Right atrium auricular region (tissue), 2 donors: ENCODE measurements around the gene ZNF628. TPM values are rescaled to one million over a fixed set of nuclear protein-coding genes. Genes with fewer than 3 reads are reported as not detected.

ENCODE experiments used
- DNase-seq: peaks from one replicate; pipeline ENCODE4 v3.0.0-alpha.2; 2019; ENCODE audit warnings: low spot score
- H3K27ac ChIP-seq, 2 donors: fragments of 200-600 bp; sonication (generic); 1 replicate in 1 of 2; 2 replicates in 1 of 2; pipeline ENCODE4 v1.5.1; 2016 to 2019
- H3K27me3 ChIP-seq, 2 donors: fragments of 200-600 bp; sonication (generic); one replicate each; pipeline versions ENCODE4 v1.5.1 to v1.6.0; 2017 to 2019
- H3K36me3 ChIP-seq: fragments of 200-600 bp; sonication (generic); one replicate; pipeline ENCODE4 v1.5.1; 2016
- H3K4me1 ChIP-seq, 2 donors: fragments of 200-600 bp; sonication (generic); one replicate each; pipeline versions ENCODE4 v1.5.1 to v1.6.0; 2017 to 2019
- H3K4me3 ChIP-seq, 2 donors: fragments of 200-600 bp; sonication (generic); 1 replicate in 1 of 2; 2 replicates in 1 of 2; pipeline ENCODE4 v1.5.1; 2017 to 2019; ENCODE audit warnings: mild to moderate bottlenecking in 1 of 2, moderate library complexity in 1 of 2
- H3K9me3 ChIP-seq, 2 donors: fragments of 200-600 bp; sonication (generic); one replicate each; pipeline ENCODE4 v1.5.1; 2019
- CTCF ChIP-seq, 2 donors: fragments of 200-600 bp; sonication (generic); IDR thresholded peaks; one replicate each; pipeline ENCODE4 v1.5.1; 2019; ENCODE audit warnings: antibody characterized with exemption in 2 of 2
- total RNA-seq, 2 donors: library from RNA; depleted of rRNA; stranded (reverse); fragments of >200 nt; gene quantifications; one replicate each; pipeline ENCODE4 v1.1.0, GENCODE V29; 2016

ZNF628 gene
- 10 to 100 TPM in 1 of 2 donors, 1 to 10 TPM in 1; 5.6 to 13.2 TPM for total RNA-seq

DNA sequence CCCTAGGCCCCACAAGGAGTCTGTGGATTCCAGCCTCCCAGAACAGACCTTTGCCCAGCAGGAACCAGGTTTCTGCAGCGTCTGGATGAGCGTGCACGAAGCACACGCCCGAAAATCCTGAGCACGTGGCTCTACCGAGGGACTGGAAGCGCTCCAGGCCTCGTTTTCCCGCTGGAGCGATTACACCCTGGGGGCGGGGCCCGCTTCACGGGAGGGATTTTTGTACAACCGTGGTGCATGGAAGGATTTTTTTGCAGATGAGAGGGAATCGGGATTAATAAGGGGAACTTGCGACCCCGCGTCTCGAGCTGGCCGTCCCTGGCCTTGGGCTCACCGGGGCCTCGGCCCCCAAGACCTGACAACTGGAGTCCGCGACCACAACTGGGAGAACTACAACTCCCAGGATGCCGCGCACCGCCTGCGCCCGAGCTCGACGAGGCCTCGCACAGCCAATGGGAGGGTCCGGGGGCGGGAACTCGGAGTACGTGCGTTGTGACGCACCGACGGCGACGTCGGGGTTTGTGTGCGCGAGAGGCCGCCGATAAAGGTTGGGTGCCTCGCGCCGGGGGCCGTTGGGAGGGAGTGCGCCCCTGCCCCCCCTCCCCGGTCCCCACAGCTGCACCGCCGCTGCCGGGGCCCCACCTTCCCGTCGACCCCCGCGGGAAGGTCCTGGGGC is at the start of gene ZNF628:
Gene ZNF628 (plus strand): TSS at position 518 of the 676 bp plus-strand sequence. CDS start 3,294 bp downstream, outside the sequence.
- peak; percentile 99 for DNase-seq
- Histone ChIP-seq H3K4me3 (peak within 1 kb of the TSS; percentile 66 to 76), H3K27ac (peak within 1 kb of the TSS; percentile 98), H3K4me1 (peaks cover 0 to 31% of the 10 kb centered on the region in 2 donors), H3K27me3 (no peaks in the 10 kb centered on the region), H3K9me3 (no peaks in the 10 kb centered on the region), H3K36me3 (no peaks in the 10 kb centered on the region)
- no peak for TF ChIP-seq CTCF (IDR thresholded peaks at IDR 0.05)

DNA sequence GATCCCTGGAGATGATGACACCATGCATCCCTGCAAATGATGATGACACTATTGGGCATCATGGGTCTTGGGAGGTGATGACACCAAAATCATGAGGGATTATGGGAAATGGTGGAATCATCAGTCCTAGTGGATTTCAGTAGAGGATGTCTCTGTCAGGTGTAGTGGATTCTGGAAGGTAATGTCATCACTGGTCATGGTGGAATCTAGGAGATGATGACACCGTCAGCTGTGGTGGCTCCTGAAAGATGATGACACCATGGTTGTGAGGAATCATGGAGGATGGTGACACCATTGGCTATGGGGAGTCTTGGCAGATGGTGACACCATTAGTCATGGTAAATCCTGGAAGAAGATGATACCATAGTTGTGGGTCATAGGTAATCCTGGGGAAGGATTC is 45.2 kb upstream of the ZNF628 start:
- Histone ChIP-seq H3K4me1 (no peaks in the 10 kb centered on the region), H3K9me3 (no peaks in the 10 kb centered on the region), H3K4me3 (no peak overlapping the region), H3K27ac (no peak overlapping the region), H3K27me3 (peaks cover 0 to 16% of the 10 kb centered on the region in 2 donors), H3K36me3 (no peaks in the 10 kb centered on the region)
- no peak for DNase-seq
- TF ChIP-seq CTCF (IDR thresholded peaks at IDR 0.05), result no peak

- no peak for TF ChIP-seq CTCF (IDR thresholded peaks at IDR 0.05)
- H3K4me3 ChIP-seq, result no peak overlapping the region
- no peak overlapping the region for H3K27ac ChIP-seq
- peaks cover 0 to 16% of the 10 kb centered on the region in 2 donors for H3K27me3 ChIP-seq
- H3K4me1 ChIP-seq, result no peaks in the 10 kb centered on the region
- DNase-seq, result no peak
- no peaks in the 10 kb centered on the region for H3K9me3 ChIP-seq
- no peaks in the 10 kb centered on the region for H3K36me3 ChIP-seq
Measured at GRCh38 chr19:55432241-55432959, 44.0 kb upstream of the ZNF628 start.

GRCh38 chr19:55433292-55433691 is 43.1 kb upstream of the ZNF628 start:
- no peaks in the 10 kb centered on the region for H3K4me1 ChIP-seq
- peaks cover 0 to 16% of the 10 kb centered on the region in 2 donors for H3K27me3 ChIP-seq
- no peaks in the 10 kb centered on the region for H3K36me3 ChIP-seq
- no peak for TF ChIP-seq CTCF (IDR thresholded peaks at IDR 0.05)
- no peak overlapping the region for H3K4me3 ChIP-seq
- H3K27ac ChIP-seq, result no peak overlapping the region
- no peak for DNase-seq
- H3K9me3 ChIP-seq, result no peaks in the 10 kb centered on the region

GRCh38 chr19:55434356-55434919 is 42.0 kb upstream of the ZNF628 start:
- H3K36me3 ChIP-seq, result no peaks in the 10 kb centered on the region
- H3K27ac ChIP-seq, result no peak overlapping the region
- no peak overlapping the region for H3K4me3 ChIP-seq
- peaks cover 0 to 23% of the 10 kb centered on the region in 2 donors for H3K27me3 ChIP-seq
- DNase-seq, result no peak
- H3K4me1 ChIP-seq, result no peaks in the 10 kb centered on the region
- TF ChIP-seq CTCF (IDR thresholded peaks at IDR 0.05), result no peak
- H3K9me3 ChIP-seq, result no peaks in the 10 kb centered on the region
